ENCODE data around the gene NTRK3.

NTRK3 gene

DNA sequence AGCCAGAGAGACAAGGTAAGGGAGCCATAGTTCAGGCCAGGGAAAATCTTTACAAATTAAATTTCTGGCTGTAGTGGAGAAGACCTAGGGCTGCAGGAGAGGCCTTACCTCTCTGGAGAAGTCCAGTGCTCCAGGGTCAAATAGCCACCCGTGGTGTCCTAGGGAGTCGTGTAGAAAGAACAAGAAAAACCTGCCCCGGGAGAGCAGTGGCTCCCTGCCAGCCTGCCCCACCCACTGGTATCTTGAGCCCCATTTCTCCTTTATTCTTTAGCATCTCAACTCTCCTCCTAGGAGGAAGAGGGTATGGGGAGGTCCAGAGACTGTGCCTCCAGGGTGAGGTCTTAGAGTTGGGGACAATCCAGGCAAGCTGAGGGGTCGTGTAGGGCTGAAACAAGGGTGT lies 32.1 kb upstream of the NTRK3 start:
- Histone ChIP-seq H3K4me2 (ENCODE audit: insufficient read depth, low read length) (no peak overlapping the region), H3K36me3 (ENCODE audit: insufficient read depth, low read length) (no peaks in the 10 kb centered on the region), H3K9me3 (ENCODE audit: insufficient read depth, low read length, severe bottlenecking) (no peaks in the 10 kb centered on the region), H3K4me1 (ENCODE audit: insufficient read depth, low read length) (no peaks in the 10 kb centered on the region), H4K20me1 (ENCODE audit: insufficient read depth, low read length) (no peaks in the 10 kb centered on the region), H3K4me3 (ENCODE audit: low read depth in 1 of 2, low read length in 2 of 2) (no peak overlapping the region), H3K27ac (ENCODE audit: low read length) (no peak overlapping the region), H3K27me3 (ENCODE audit: insufficient read depth, low read length, poor library complexity) (no peaks in the 10 kb centered on the region), H2AFZ (ENCODE audit: low read depth, low read length) (no peak overlapping the region), H3K79me2 (ENCODE audit: insufficient read depth, low read length) (no peaks in the 10 kb centered on the region), H3K9ac (ENCODE audit: low read depth, low read length) (no peak overlapping the region)
- TF ChIP-seq, protein P1, sequence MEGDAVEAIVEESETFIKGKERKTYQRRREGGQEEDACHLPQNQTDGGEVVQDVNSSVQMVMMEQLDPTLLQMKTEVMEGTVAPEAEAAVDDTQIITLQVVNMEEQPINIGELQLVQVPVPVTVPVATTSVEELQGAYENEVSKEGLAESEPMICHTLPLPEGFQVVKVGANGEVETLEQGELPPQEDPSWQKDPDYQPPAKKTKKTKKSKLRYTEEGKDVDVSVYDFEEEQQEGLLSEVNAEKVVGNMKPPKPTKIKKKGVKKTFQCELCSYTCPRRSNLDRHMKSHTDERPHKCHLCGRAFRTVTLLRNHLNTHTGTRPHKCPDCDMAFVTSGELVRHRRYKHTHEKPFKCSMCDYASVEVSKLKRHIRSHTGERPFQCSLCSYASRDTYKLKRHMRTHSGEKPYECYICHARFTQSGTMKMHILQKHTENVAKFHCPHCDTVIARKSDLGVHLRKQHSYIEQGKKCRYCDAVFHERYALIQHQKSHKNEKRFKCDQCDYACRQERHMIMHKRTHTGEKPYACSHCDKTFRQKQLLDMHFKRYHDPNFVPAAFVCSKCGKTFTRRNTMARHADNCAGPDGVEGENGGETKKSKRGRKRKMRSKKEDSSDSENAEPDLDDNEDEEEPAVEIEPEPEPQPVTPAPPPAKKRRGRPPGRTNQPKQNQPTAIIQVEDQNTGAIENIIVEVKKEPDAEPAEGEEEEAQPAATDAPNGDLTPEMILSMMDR (IDR thresholded peaks at IDR 0.05; ENCODE audit: borderline replicate concordance, extremely low read depth, low read length, poor library complexity, severe bottlenecking): no peak
- TF ChIP-seq EZH2 (IDR thresholded peaks at IDR 0.05; ENCODE audit: borderline replicate concordance, low read depth, low read length, severe bottlenecking): no peak
- no peak for ATAC-seq (ENCODE audit: insufficient read depth, low read depth)
- no peak for DNase-seq

DNA sequence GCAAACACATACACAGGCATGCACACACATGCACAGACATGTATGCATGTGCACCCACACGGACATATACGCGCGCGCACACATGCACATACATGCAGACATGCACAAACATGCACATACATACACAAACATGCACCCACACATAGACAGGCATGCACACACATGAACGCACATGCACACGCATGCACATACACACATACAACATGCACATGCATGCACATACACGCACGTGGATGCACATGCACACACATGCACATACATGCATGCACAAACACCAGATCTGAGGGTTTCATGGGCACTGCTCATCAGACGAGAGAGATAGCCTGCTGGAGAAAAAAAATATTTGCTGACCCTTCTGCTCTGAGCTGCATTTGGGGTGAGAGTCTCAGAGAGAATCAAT lies 31.7 kb upstream of the NTRK3 start:
- Histone ChIP-seq H3K4me2 (ENCODE audit: insufficient read depth, low read length) (no peak overlapping the region), H3K4me1 (ENCODE audit: insufficient read depth, low read length) (no peaks in the 10 kb centered on the region), H3K27ac (ENCODE audit: low read length) (no peak overlapping the region), H3K9me3 (ENCODE audit: insufficient read depth, low read length, severe bottlenecking) (no peaks in the 10 kb centered on the region), H3K4me3 (ENCODE audit: low read depth in 1 of 2, low read length in 2 of 2) (no peak overlapping the region), H3K9ac (ENCODE audit: low read depth, low read length) (no peak overlapping the region), H4K20me1 (ENCODE audit: insufficient read depth, low read length) (no peaks in the 10 kb centered on the region), H3K36me3 (ENCODE audit: insufficient read depth, low read length) (no peaks in the 10 kb centered on the region), H2AFZ (ENCODE audit: low read depth, low read length) (no peak overlapping the region), H3K27me3 (ENCODE audit: insufficient read depth, low read length, poor library complexity) (no peaks in the 10 kb centered on the region), H3K79me2 (ENCODE audit: insufficient read depth, low read length) (no peaks in the 10 kb centered on the region)
- ATAC-seq (ENCODE audit: insufficient read depth, low read depth) (no peak), DNase-seq (no peak)
- TF ChIP-seq EZH2 (IDR thresholded peaks at IDR 0.05; ENCODE audit: borderline replicate concordance, low read depth, low read length, severe bottlenecking): no peak
- TF ChIP-seq, protein P1 (IDR thresholded peaks at IDR 0.05; ENCODE audit: borderline replicate concordance, extremely low read depth, low read length, poor library complexity, severe bottlenecking): no peak

DNA sequence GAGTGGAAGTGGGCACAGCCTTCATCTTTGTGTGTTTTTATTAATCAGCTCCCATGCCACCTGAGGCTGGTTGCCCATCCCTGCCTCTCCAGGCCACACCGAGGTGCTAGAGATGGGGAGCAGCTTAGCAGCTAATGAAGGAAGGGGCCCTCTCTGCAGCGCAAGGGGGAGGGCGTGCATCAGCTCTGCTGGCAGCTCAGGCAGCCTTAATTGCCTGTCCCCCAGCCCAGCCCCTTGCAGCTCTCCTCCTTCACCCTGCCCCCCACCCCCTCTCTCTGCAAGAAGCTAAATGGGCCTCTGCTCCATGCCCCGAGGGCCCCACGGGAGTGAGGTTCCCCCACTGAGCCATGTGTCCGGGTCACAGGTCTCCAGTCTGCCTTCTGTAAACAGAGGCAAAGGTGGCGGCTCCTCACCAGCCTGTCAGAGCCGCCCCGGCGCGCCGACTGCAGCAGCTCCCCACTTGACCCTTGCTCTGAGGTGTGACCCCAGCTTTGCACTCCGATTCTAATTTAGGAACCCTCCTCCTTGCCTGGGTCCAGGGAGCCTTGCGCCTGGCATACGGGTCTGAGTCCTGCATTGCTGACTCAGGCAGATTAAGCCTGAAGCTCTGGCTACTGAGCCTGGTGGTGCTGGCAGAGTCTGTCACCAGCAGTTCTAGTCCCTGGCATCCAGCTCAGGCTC lies 27.9 kb upstream of the NTRK3 start:
- Histone ChIP-seq H2AFZ (ENCODE audit: low read depth, low read length) (no peak overlapping the region), H3K27me3 (ENCODE audit: insufficient read depth, low read length, poor library complexity) (peaks cover 4% of the 10 kb centered on the region), H3K9me3 (ENCODE audit: insufficient read depth, low read length, severe bottlenecking) (no peaks in the 10 kb centered on the region), H3K4me1 (ENCODE audit: insufficient read depth, low read length) (no peaks in the 10 kb centered on the region), H3K4me2 (ENCODE audit: insufficient read depth, low read length) (no peak overlapping the region), H3K27ac (ENCODE audit: low read length) (no peak overlapping the region), H3K79me2 (ENCODE audit: insufficient read depth, low read length) (no peaks in the 10 kb centered on the region), H4K20me1 (ENCODE audit: insufficient read depth, low read length) (no peaks in the 10 kb centered on the region), H3K36me3 (ENCODE audit: insufficient read depth, low read length) (no peaks in the 10 kb centered on the region), H3K9ac (ENCODE audit: low read depth, low read length) (no peak overlapping the region), H3K4me3 (ENCODE audit: low read depth in 1 of 2, low read length in 2 of 2) (no peak overlapping the region)
- TF ChIP-seq, protein P1 (IDR thresholded peaks at IDR 0.05; ENCODE audit: borderline replicate concordance, extremely low read depth, low read length, poor library complexity, severe bottlenecking): no peak
- no peak for TF ChIP-seq EZH2 (IDR thresholded peaks at IDR 0.05; ENCODE audit: borderline replicate concordance, low read depth, low read length, severe bottlenecking)
- DNase-seq (no peak), ATAC-seq (ENCODE audit: insufficient read depth, low read depth) (no peak)
